Fibroblast of lung (primary cell): ENCODE data around the gene SNX5. TPM values are rescaled to one million over a fixed set of nuclear protein-coding genes. Genes with fewer than 3 reads are reported as not detected.
A peak's percentile ranks its signal among the peaks of the same experiment; 100 is the strongest.

Experiments
- DNase-seq, 2 donors: peaks; one replicate each; pipeline versions ENCODE4 v3.0.0 to v3.0.0-alpha.2; 2010; ENCODE audit warnings: low read depth in 2 of 2
- H2AFZ ChIP-seq: 2 replicates; pipeline ENCODE4 v1.5.1; 2012; ENCODE audit warnings: low read length, control low read depth, inconsistent platforms
- H3K27ac ChIP-seq: 2 replicates; pipeline ENCODE4 v1.5.1; 2011; ENCODE audit warnings: low read length, control low read depth; ENCODE audit not compliant: insufficient read depth
- H3K27me3 ChIP-seq: 2 replicates; pipeline ENCODE4 v1.5.1; 2011; ENCODE audit warnings: mild to moderate bottlenecking, low read length; ENCODE audit not compliant: control insufficient read depth, insufficient read depth
- H3K36me3 ChIP-seq: 2 replicates; pipeline ENCODE4 v1.5.1; 2011; ENCODE audit warnings: low read length; ENCODE audit not compliant: control insufficient read depth, insufficient read depth
- H3K4me1 ChIP-seq: 2 replicates; pipeline ENCODE4 v1.5.1; 2011; ENCODE audit warnings: low read length; ENCODE audit not compliant: control insufficient read depth, insufficient read depth; ENCODE audit errors: extremely low read depth
- H3K4me2 ChIP-seq: 2 replicates; pipeline ENCODE4 v1.5.1; 2011; ENCODE audit warnings: low read length, control low read depth; ENCODE audit not compliant: insufficient read depth; ENCODE audit errors: extremely low read depth
- H3K4me3 ChIP-seq, 4 experiments: fragments of 200-600 bp in 1 of 4; sonication (generic) in 1 of 4; replicated peaks in 1 of 4; 2 replicates each; pipeline ENCODE4 v1.5.1; 2011 to 2016; ENCODE audit warnings: low read length in 4 of 4, low read depth in 3 of 4, mild to moderate bottlenecking in 3 of 4, control low read depth in 2 of 4, inconsistent platforms in 1 of 4, mixed read lengths in 1 of 4; ENCODE audit not compliant: insufficient read depth in 1 of 4; ENCODE audit errors: control extremely low read depth in 1 of 4
- H3K79me2 ChIP-seq: 2 replicates; pipeline ENCODE4 v1.5.1; 2012; ENCODE audit warnings: mild to moderate bottlenecking, low read length, inconsistent platforms; ENCODE audit not compliant: control insufficient read depth, insufficient read depth
- H3K9ac ChIP-seq: 2 replicates; pipeline ENCODE4 v1.5.1; 2011; ENCODE audit warnings: mild to moderate bottlenecking, low read length, control low read depth; ENCODE audit not compliant: insufficient read depth
- H3K9me3 ChIP-seq: 2 replicates; pipeline ENCODE4 v1.5.1; 2012; ENCODE audit warnings: low read depth, low read length; ENCODE audit not compliant: control insufficient read depth, insufficient read depth
- H4K20me1 ChIP-seq: 2 replicates; pipeline ENCODE4 v1.5.1; 2011; ENCODE audit warnings: low read length; ENCODE audit not compliant: control insufficient read depth, insufficient read depth; ENCODE audit errors: extremely low read depth
- EZH2 ChIP-seq: IDR thresholded peaks from 2 replicates; pipeline ENCODE4 v1.5.1; 2012; ENCODE audit warnings: low read length, control low read depth, mild to moderate bottlenecking; ENCODE audit errors: missing control alignments
- polyA plus RNA-seq, 2 donors: library from polyadenylated mRNA; depleted of rRNA in 1 of 2; stranded (reverse) in 1 of 2; unstranded in 1 of 2; fragments of >200 nt; gene quantifications; 2 replicates each; pipeline ENCODE4 v1.2.1, GENCODE V29; 2011 to 2012; ENCODE audit warnings: missing spikeins in 1 of 2
- total RNA-seq: library from RNA; depleted of rRNA; stranded (reverse); fragments of >200 nt; gene quantifications from 2 replicates; pipeline ENCODE4 v1.2.1, GENCODE V29; 2014
- TF ChIP-seq, protein P1 (sequence below), 2 donors: IDR thresholded peaks in 1 of 2; conservative IDR thresholded peaks in 1 of 2; 1 replicate in 1 of 2; 2 replicates in 1 of 2; pipeline ENCODE4 v1.5.1; 2011 to 2012; ENCODE audit warnings: low read length in 2 of 2, control low read depth in 1 of 2, inconsistent platforms in 1 of 2, low read depth in 1 of 2, mild to moderate bottlenecking in 1 of 2

The SNX5 gene
- total and polyA plus RNA-seq, 2 donors (not counting 1 experiment from before 2014, with no cell fraction given) = 73.5 to 127 TPM

DNA sequence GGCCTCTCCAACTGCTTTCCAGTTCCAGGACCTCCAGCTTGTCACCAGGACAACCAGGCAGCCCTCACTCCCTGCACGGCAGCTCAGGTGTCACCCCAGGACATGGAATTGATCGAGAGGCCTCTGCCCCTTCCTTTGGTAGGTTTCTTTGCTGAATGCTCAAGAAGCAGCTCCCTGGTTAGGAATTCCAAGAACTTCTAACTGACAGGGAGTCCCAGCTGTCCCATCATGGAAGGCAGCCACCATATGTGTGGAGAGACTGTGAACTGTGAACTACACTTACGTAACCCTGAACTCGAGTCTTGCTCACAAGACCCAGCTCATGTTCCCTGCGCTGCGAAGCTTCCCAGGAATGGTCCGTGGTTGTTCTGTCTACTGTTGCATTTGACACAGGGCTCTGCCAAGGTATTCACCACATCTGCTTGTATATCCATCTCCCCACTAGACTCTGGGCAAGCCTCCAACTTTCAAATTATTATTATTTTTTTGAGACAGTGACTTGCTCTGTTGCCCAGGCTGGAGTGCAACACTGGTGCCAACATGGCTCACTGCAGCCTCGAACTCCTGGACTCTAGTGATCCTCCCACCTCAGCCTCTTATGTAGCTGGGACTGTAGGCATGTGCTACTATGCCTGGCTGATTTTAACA is 35.9 kb upstream of the SNX5 start:
- Histone ChIP-seq H4K20me1 (no peaks in the 10 kb centered on the region), H2AFZ (no peak overlapping the region), H3K36me3 (no peaks in the 10 kb centered on the region), H3K4me2 (no peak overlapping the region), H3K4me3 (no peak overlapping the region), H3K9me3 (no peaks in the 10 kb centered on the region), H3K4me1 (peaks cover 2% of the 10 kb centered on the region), H3K9ac (no peak overlapping the region), H3K27ac (no peak overlapping the region), H3K27me3 (no peaks in the 10 kb centered on the region), H3K79me2 (no peaks in the 10 kb centered on the region)
- TF ChIP-seq, protein P1, sequence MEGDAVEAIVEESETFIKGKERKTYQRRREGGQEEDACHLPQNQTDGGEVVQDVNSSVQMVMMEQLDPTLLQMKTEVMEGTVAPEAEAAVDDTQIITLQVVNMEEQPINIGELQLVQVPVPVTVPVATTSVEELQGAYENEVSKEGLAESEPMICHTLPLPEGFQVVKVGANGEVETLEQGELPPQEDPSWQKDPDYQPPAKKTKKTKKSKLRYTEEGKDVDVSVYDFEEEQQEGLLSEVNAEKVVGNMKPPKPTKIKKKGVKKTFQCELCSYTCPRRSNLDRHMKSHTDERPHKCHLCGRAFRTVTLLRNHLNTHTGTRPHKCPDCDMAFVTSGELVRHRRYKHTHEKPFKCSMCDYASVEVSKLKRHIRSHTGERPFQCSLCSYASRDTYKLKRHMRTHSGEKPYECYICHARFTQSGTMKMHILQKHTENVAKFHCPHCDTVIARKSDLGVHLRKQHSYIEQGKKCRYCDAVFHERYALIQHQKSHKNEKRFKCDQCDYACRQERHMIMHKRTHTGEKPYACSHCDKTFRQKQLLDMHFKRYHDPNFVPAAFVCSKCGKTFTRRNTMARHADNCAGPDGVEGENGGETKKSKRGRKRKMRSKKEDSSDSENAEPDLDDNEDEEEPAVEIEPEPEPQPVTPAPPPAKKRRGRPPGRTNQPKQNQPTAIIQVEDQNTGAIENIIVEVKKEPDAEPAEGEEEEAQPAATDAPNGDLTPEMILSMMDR (conservative IDR thresholded peaks at IDR 0.05 in 1 of 2, IDR thresholded peaks at IDR 0.05 in 1 of 2; ENCODE audit: low read depth in 1 of 2, low read length in 2 of 2) = no peak
- no peak for TF ChIP-seq EZH2
- peak; percentile 25 to 85 for DNase-seq

DNA sequence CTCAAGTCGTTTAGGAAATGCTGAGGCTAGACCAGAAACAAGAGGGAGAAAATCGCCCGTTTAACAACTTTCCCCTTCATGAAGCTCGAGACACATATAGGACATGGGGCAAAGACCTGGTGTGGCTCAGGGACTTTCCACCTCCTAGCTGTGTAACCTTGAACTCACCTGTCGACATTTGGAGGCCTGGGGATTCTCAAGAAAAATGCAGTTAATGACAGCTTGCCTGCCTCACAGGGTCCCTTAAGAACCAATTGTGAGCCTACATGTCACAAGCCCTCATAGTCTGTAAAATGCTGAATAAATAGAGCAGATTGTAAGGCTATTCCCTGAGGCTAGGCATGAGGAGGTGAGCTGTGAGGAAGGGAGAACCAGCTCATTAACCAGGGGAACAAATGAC is 35.3 kb upstream of the SNX5 start:
- TF ChIP-seq EZH2 = no peak

DNA sequence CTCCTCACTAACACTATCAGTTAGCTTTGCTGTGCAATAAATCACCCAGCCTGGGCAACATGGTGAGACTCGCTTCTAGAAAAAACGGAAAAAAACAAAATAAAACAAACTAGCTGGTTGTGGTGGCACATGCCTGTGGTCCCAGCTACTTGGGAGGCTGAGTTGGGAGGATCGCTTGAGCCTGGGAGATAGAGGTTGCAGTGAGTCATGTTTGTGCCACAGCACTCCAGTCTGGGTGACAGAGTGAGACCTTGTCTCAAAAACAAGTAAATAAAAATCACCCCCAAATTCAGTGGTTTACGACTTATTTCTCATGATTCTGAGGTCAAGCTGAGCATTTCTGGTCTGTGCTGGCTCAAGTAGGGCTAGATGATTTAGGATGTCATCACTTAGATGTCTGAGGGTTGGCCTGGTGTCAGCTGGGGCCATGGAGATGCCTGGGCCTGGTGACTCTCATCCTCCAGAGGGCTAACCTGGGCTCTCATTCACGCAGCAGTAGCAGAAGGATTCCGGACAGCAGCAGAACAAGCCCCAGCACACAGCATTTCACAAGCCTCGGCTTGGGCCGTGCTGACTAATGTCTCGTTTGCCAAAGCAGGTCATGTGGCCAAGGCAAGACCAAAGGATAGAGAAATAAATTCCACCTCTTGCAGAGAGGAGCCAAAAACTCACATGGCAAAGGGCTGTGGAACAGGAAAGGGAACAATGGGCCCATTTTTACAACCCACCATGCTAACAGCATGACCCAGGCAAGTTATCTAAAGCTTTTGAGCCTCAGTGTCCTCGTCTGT is 32.7 kb upstream of the SNX5 start:
- no peak overlapping the region for H3K4me3 ChIP-seq
- no peaks in the 10 kb centered on the region for H3K79me2 ChIP-seq
- no peaks in the 10 kb centered on the region for H3K9me3 ChIP-seq
- DNase-seq = peak; percentile 75 to 83
- TF ChIP-seq, protein P1 (conservative IDR thresholded peaks at IDR 0.05 in 1 of 2, IDR thresholded peaks at IDR 0.05 in 1 of 2; ENCODE audit: low read depth in 1 of 2, low read length in 2 of 2) = no peak
- no peak overlapping the region for H3K27ac ChIP-seq
- H3K4me2 ChIP-seq = no peak overlapping the region
- no peaks in the 10 kb centered on the region for H3K36me3 ChIP-seq
- peaks cover 2% of the 10 kb centered on the region for H3K27me3 ChIP-seq
- H2AFZ ChIP-seq = no peak overlapping the region
- no peaks in the 10 kb centered on the region for H4K20me1 ChIP-seq
- H3K9ac ChIP-seq = no peak overlapping the region
- H3K4me1 ChIP-seq = peaks cover 2% of the 10 kb centered on the region

More for the DNA sequence above, 35.3 kb upstream of the SNX5 start:
- Histone ChIP-seq H3K27ac (no peak overlapping the region), H3K4me1 (peaks cover 2% of the 10 kb centered on the region), H3K4me2 (no peak overlapping the region), H3K79me2 (no peaks in the 10 kb centered on the region), H2AFZ (no peak overlapping the region), H3K27me3 (no peaks in the 10 kb centered on the region), H3K4me3 (no peak overlapping the region), H3K9me3 (no peaks in the 10 kb centered on the region), H3K36me3 (no peaks in the 10 kb centered on the region), H3K9ac (no peak overlapping the region), H4K20me1 (no peaks in the 10 kb centered on the region)
- no peak for DNase-seq
